Measurements from ENCODE around the gene DHCR24.

Gene DHCR24

GRCh38 chr1:54851406-54851805, 35.6 kb downstream of the DHCR24 start:
- Histone ChIP-seq H3K79me2 (ENCODE audit: insufficient read depth, low read length) (no peaks in the 10 kb centered on the region), H3K27me3 (ENCODE audit: insufficient read depth, low read length, poor library complexity, severe bottlenecking) (no peaks in the 10 kb centered on the region), H3K4me2 (ENCODE audit: low read depth, low read length, poor library complexity, severe bottlenecking) (no peak overlapping the region), H3K36me3 (ENCODE audit: insufficient read depth, low read length) (peaks cover 98% of the 10 kb centered on the region; the same call in 1 of the 2 replicates), H2AFZ (ENCODE audit: low read length) (no peak overlapping the region), H3K9me3 (ENCODE audit: insufficient read depth, low read depth, low read length) (no peaks in the 10 kb centered on the region), H3K4me3 (ENCODE audit: low read length, poor library complexity, severe bottlenecking) (no peak overlapping the region), H3F3A (ENCODE audit: low read depth) (no peaks in the 10 kb centered on the region), H3K9ac (ENCODE audit: low read depth, low read length, poor library complexity, severe bottlenecking) (no peak overlapping the region), H3K9me2 (replicated peaks; ENCODE audit: low read depth, low read length) (no peaks in the 10 kb centered on the region), H3K4me1 (ENCODE audit: insufficient read depth, low read length, poor library complexity, severe bottlenecking) (no peaks in the 10 kb centered on the region), H4K20me1 (ENCODE audit: insufficient read depth, low read length, poor library complexity, severe bottlenecking) (no peaks in the 10 kb centered on the region)
- TF ChIP-seq CTCF (conservative IDR thresholded peaks at IDR 0.05; ENCODE audit: low read length) (no peak), EZH2phosphoT487 (IDR thresholded peaks at IDR 0.05; ENCODE audit: borderline replicate concordance) (no peak)

GRCh38 chr1:54850737-54851136, 36.3 kb downstream of the DHCR24 start:
- no peaks in the 10 kb centered on the region for H3K4me1 ChIP-seq (ENCODE audit: insufficient read depth, low read length, poor library complexity, severe bottlenecking)
- H3K4me3 ChIP-seq (ENCODE audit: low read length, poor library complexity, severe bottlenecking): no peak overlapping the region
- H3K27me3 ChIP-seq (ENCODE audit: insufficient read depth, low read length, poor library complexity, severe bottlenecking): no peaks in the 10 kb centered on the region
- peaks cover 96% of the 10 kb centered on the region; the same call in 1 of the 2 replicates for H3K36me3 ChIP-seq (ENCODE audit: insufficient read depth, low read length)
- H2AFZ ChIP-seq (ENCODE audit: low read length): no peak overlapping the region
- H3F3A ChIP-seq (ENCODE audit: low read depth): no peaks in the 10 kb centered on the region
- no peaks in the 10 kb centered on the region for H4K20me1 ChIP-seq (ENCODE audit: insufficient read depth, low read length, poor library complexity, severe bottlenecking)
- no peak overlapping the region for H3K9ac ChIP-seq (ENCODE audit: low read depth, low read length, poor library complexity, severe bottlenecking)
- TF ChIP-seq EZH2phosphoT487 (IDR thresholded peaks at IDR 0.05; ENCODE audit: borderline replicate concordance) (no peak), CTCF (conservative IDR thresholded peaks at IDR 0.05; ENCODE audit: low read length) (no peak)
- H3K4me2 ChIP-seq (ENCODE audit: low read depth, low read length, poor library complexity, severe bottlenecking): no peak overlapping the region
- no peaks in the 10 kb centered on the region for H3K9me3 ChIP-seq (ENCODE audit: insufficient read depth, low read depth, low read length)
- no peaks in the 10 kb centered on the region for H3K79me2 ChIP-seq (ENCODE audit: insufficient read depth, low read length)
- no peaks in the 10 kb centered on the region for H3K9me2 ChIP-seq (replicated peaks; ENCODE audit: low read depth, low read length)

- H3K9me2 ChIP-seq (replicated peaks; ENCODE audit: low read depth, low read length): no peaks in the 10 kb centered on the region
- TF ChIP-seq EZH2phosphoT487 (IDR thresholded peaks at IDR 0.05; ENCODE audit: borderline replicate concordance): no peak
- TF ChIP-seq CTCF (conservative IDR thresholded peaks at IDR 0.05; ENCODE audit: low read length): no peak
- H3K9ac ChIP-seq (ENCODE audit: low read depth, low read length, poor library complexity, severe bottlenecking): no peak overlapping the region
- H3K36me3 ChIP-seq (ENCODE audit: insufficient read depth, low read length): peaks cover 96% of the 10 kb centered on the region; the same call in 1 of the 2 replicates
- no peaks in the 10 kb centered on the region for H3K79me2 ChIP-seq (ENCODE audit: insufficient read depth, low read length)
- no peak overlapping the region for H2AFZ ChIP-seq (ENCODE audit: low read length)
- H4K20me1 ChIP-seq (ENCODE audit: insufficient read depth, low read length, poor library complexity, severe bottlenecking): no peaks in the 10 kb centered on the region
- H3K4me2 ChIP-seq (ENCODE audit: low read depth, low read length, poor library complexity, severe bottlenecking): no peak overlapping the region
- H3K9me3 ChIP-seq (ENCODE audit: insufficient read depth, low read depth, low read length): no peaks in the 10 kb centered on the region
- H3F3A ChIP-seq (ENCODE audit: low read depth): no peaks in the 10 kb centered on the region
- no peaks in the 10 kb centered on the region for H3K27me3 ChIP-seq (ENCODE audit: insufficient read depth, low read length, poor library complexity, severe bottlenecking)
- H3K4me3 ChIP-seq (ENCODE audit: low read length, poor library complexity, severe bottlenecking): no peak overlapping the region
- no peaks in the 10 kb centered on the region for H3K4me1 ChIP-seq (ENCODE audit: insufficient read depth, low read length, poor library complexity, severe bottlenecking)
Observed at GRCh38 chr1:54850069-54850730, 36.8 kb downstream of the DHCR24 start.

Data from Loucy (cell line).